HG03060 (cell line): ENCODE data around the gene CDYL.

ENCODE experiments used
- ATAC-seq: cut with Tn5 transposase; IDR thresholded peaks from one replicate; pipeline ENCODE4 v1.9.1; 2021; ENCODE audit warnings: low read depth, moderate number of reproducible peaks; ENCODE audit not compliant: unreplicated experiment

The CDYL gene

DNA sequence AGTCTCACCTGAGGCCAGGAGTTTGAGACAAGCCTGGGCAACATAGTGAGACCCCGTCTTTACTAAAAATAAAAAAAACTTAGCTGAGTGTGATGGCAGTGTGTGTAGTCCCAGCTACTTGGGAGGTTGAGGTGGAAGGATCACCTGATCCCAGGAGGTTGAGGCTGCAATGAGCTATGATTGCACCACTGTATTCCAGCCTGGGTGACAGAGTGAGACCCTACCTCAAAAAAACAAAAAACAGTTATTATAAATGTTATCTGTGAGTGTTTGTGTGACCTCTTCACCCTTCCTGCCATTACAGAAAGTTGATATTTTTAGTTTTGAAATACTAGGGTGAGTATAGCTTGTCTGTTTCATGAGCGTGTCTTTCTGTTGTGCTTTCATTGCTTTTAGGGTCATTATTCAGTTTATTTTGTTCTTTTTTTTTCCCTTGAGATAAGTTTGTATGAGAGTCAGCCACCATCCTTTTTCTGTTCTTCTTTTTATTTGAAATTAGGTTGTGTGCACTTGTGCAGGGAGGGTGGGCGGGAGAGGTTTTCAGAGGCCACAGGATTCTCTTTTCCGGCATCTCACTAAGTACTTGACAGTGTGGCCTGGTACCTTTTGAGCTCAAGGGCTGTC, 26.2 kb downstream of the CDYL start:
- peak; percentile 46 for ATAC-seq

DNA sequence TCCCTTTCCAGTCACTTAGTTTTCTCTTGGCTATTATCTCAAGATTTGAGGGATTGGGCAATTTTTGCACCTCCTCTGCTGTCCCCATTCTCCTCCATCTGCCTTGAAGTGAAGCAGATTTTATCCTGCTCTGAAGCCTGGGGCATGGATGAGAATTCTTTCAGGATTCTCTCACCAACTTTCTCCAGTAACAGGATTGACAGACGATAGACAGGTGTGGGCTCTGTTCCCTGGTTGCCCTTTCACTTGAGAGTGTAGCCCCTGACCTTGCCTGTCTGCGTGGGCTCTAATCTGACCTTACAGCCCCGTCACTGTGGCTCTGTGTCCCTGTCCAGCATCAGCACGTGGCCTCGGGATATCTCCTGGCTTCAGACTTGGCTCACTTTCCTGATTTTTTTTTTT, 27.1 kb downstream of the CDYL start:
- ATAC-seq = no peak

DNA sequence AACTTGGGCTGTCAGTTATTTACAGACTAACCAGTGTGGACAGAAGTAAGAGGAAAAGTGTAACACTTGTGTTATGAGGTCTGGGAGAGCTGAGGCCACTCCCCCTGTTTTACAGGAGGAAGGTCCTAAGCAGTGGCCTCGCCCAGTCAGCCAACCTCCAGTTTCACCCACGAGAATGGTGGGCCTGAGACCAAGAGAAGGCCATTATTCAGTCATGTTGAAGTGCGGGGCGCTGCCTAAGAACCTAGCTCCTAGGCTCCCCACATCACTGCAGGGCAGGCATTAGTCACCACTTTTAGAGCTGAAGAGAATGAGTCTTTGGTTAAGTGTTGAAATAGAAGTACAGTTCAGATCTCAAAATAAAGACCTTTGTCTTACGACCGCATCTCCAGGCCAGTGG, 27.9 kb downstream of the CDYL start:
- no peak for ATAC-seq

DNA sequence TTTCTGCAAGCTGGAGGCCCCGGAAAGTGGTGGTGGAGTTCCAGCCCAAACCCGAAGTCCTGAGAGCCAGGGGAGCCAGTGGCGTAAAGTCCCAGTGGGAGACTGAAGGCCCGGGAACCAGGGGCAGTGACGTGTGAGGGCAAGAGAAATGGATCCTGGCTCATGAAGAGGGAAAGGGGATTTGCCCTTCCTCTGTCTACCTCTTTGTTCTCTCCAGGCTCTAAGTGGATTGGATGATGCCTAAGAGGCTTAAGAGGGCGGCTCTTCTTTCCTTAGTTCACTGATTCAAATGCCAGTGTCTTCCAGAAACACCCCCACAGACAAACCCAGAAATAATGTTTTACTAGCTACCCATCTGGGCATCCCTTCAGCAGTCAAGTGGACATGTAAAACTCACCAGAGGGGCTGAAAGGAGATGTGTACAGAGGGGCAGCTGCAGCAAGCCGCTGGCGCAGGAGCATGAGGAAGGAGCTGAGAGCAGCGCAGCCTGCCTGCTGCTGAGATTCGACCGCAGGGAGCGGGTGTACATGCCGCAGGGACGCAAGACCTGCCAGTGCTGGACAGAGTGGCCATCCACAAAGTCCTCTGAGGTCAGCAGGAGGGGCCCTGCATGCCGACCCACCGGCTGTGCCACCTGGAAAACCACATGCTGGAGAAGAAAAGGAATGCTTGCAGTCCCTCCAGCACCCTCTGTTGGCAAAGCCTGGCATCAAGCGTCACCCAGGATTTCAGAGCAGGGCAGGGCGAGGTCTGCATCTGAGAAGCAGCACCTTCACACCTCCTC, 29.5 kb downstream of the CDYL start:
- no peak for ATAC-seq

DNA sequence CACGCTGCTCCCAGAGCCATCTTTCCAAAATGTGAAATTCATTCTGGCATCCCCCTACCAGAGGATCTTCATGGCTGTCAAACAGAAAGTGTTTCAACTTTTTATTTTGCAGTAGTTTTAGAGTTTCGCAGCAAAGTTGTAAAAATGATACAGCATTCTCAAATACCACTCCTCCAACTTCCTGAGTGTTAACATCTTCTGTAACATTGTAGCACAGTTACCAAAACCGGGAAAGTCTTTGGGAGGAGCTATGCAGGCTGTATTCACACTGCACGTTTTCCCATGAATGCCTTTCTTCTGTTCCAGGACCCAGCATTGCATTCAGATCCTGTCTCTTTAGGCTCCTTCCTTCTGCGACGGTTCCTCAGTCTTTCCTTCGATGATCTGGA, 30.1 kb downstream of the CDYL start:
- ATAC-seq = no peak

DNA sequence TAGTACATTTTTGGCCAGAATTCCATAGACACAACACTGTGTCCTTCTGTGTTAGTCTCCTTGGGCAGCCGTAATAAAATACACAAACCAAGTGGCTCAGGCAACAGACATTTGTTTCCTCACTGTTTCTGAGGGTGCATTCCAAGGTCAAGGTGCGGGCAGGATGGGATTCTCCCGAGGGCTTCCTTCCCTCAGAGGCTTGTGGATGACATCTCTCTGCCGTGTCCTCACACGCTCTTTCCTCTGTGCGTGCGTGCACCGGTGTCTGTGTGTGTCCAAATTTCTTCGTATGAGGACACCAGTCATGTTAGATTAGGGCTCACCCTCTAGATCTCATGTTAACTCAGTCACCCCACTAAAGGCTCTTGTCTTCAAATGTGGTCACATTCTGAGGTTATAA, 30.6 kb downstream of the CDYL start:
- no peak for ATAC-seq

DNA sequence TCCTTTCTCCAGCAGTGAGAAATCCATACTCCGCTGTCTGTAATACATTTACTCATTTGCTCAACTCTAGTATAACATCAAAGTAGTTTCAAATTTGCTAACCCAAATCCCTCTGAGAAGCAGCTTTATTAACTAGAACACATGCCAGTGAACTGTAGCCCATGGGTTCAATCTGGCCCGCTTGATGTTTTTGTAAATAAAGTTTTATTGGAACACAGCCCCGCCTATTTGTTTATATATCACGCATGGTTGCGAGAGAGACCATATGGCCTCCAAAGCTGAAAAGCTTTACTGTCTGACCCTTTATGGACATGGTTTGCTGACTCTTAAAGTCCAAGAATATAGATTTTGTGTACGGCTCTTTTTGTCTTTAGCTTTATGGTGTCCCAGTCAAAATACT, 32.2 kb downstream of the CDYL start:
- no peak for ATAC-seq

DNA sequence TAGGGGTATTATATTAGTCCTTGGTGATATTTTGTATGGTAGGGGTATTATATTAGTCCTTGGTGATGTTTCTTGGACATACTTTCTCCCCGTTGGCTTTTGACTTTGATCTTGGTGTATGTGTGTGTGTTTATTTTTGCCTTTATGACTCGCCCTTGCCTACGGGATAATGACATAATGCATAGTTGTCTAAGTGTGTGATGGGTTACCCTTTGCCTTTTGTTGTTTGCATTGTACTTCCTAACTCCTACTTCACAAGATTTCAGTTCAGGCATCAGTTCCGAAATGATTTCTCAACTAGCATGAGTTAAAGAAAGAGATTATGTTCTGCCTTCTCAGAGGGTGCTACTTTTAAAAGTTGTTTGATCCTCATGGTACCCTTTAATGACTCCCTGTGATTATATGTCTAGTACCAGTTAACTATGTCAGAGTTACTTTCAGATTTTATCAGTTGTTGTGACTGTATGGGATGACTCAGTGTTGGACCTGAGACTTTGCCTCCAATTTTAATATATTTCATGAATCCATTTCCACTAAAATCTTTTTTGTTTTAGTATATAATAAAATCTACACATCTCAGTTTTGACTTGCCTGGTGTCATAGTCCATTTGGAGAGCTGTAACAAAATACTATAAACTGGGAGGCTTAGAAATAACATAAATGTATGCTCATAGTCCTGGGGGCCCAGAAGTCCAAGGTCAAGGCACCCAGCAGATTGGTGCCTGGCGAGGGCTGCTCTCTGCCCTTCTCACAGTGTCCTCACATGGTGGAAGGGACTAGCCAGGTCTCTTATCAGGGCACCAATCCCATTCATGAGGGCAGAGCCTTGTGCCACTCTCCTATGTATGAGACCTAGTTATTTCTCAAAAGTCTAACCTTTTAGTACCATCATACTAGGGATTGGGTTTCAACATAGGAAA, 34.1 kb downstream of the CDYL start:
- no peak for ATAC-seq

DNA sequence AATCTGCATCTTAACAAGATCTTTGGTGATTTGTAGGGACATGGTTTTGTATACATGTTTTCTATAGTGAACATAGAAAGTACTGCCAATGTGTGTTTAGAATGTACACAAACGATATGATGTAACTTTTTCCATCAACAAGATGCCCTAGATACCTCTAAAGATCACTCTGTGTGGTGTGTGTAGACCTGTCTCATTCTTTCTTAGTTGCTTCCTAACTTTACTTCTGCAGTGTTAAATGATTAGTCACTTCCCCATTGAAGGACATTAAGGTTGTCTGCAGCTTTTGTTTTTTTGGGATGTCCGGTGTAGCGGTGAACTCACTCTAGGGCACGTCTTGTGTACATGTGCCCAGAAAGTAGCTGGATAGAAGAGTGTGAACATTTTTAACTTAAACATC, 35.9 kb downstream of the CDYL start:
- no peak for ATAC-seq

DNA sequence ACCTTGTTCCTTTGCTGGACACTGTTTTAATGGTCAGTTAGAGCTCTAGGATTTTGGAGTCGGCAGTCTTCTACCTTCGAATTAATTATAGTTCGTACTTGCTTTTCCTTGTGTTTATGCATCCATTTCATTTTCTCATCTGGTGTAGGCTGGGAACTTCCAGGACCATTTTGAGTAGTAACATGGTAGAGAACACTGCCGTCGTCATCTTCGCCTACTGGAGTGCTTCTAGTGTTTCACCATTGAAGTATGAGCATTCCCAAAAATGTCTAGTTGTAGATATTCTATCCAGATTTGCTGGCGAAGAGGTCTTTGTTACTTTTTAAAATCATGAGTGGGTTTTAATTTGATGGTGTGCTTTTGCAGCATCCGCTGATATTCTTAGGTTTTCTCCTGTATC, 36.9 kb downstream of the CDYL start:
- ATAC-seq = no peak

DNA sequence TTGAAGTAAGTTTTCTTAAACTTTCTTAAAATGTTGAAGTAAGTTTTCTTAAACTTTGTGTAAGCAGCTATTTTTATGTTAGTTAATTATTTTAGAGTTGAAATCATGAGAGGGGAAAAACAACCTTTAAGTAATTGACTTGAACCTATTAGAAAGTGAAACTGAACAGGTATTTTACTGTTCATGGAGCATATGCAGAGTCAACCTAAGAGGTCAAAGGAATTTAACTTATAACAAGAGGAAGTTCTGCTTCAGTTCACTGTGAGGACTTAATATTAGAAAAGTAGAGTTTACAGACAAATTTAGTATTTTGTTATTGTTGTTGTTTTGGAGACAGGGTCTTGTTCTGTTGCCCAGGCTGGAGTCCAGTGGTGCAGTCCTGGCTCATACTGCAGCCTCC, 38.0 kb downstream of the CDYL start:
- no peak for ATAC-seq

DNA sequence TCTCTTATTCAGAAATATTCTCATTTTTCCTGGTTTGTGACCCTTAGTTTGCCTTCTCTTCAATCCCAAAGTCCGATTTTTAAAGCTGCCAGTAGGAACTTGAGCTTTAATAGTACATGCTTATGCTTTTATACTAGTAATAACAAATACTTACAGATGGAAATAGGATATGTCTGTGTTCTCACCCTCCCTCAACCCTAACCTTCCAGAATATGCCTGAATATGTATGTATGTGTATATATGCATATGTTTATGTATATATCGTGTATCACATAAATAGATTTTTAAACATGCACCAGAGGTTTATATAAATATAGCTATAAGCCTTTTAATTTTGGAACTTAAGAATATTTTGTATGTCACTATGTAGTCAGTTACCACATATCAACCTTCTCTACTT, 38.8 kb downstream of the CDYL start:
- ATAC-seq = no peak

DNA sequence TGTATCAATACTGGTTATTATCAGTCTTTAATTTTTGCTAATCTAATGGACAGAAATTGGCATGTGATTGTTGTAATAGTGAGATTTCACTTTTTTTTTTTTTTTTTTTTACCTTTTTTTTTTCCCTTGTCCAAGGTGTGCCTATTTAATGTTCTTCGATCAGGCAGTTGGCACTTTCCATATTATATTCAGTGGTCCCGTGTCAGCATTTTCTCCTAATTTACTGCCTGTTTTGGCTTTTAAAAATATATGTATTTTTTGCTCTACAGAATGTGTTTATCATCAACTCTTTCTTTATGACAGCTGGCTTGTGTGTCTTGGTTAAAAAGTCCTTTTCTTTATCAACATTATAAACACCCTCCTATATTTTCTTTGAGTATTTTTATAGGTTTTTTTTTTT, 39.4 kb downstream of the CDYL start:
- no peak for ATAC-seq

DNA sequence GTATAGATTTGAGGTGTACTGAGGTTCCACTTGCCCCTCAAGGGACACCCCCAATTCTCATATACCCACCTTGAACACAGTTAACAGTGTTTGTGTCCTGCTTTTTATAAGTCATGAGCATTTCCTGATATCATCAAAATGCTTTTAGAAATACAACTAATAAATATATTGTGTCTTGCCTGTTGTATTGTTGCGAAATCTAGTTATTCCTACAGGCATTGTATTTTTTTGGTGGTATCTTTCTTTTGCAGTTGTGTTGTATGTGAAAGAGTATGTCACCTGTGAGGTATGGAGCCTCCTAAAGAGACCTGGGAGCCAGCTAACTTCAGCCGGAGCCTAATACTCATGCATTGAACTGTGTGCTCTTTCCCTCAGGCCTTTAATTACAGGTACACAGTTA, 40.7 kb downstream of the CDYL start:
- no peak for ATAC-seq

DNA sequence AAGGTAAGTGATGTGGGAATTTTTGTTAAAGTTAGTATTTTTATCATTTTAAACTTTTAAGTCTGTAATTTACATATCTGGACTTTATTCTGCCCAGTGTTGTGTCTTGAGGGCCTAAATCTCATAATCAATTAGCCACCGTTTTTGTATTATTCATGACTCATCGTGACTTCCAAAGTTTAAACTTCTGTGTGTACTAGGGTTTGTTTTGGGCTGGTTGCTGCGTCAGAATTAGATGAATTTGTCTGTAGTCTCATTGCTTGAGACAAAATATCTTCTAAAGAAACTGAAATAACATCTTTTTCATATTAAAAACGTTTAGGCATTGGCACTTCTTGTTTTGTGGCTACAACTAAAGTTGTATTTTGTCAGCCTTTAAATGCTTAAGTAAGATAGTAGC, 41.3 kb downstream of the CDYL start:
- ATAC-seq = no peak

DNA sequence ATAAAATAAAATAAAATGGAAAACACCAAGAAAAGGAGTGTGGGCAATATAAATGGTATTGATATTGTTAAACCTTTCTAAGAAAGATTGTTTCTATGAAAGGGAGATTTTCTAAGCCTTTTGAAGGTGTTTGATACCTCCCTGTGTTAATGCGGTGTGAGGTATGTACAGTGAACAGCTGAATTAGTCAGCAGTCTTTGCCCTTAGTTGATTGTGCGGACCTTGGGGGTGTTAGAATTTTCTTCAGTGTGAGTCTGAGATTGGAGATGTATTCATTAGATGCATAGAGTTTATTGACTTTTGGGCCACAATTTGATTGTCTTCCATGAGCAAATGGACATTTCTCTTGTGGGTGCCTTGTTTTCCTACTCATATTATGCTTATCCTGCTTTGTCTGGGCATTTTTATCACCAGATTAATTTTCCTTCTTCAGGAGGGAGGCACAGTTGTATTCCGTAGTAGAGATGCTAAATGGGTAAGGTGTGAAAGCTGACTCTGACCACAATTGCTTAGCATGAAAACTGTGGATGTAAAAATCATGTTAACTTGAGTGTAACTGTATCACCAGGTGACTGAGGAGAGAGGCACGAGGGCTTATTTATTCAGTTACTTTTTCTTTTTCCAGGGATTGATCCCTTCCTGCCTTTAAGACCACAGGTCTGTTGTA, 42.2 kb downstream of the CDYL start:
- ATAC-seq = no peak

DNA sequence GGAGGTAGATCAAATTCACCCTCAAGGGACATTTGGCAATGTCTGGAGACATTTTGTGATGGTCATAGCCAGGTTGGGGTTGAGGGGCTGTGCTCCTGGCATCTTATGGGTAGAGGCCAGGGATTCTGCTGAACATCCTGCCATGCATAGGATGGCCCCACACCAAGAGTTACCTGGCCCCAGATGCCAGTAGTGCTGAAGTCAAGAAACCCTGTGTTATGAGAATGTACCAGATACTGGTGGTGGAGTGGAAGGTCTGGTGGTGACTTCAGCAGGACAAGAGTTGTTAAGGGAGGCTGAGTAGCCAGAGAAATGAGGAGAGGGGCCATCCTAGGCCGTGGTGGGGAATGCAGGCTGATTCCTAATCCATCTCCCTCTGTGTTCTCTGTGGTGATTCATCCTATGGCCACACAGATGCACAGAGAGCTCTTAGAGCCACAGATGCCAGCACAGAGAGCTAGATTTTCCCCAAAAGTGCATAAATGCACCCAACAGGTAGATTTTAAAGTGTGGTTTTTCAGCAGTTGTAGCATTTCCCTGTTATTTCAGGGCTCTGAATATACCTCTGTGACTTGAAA, 43.6 kb downstream of the CDYL start:
- no peak for ATAC-seq

DNA sequence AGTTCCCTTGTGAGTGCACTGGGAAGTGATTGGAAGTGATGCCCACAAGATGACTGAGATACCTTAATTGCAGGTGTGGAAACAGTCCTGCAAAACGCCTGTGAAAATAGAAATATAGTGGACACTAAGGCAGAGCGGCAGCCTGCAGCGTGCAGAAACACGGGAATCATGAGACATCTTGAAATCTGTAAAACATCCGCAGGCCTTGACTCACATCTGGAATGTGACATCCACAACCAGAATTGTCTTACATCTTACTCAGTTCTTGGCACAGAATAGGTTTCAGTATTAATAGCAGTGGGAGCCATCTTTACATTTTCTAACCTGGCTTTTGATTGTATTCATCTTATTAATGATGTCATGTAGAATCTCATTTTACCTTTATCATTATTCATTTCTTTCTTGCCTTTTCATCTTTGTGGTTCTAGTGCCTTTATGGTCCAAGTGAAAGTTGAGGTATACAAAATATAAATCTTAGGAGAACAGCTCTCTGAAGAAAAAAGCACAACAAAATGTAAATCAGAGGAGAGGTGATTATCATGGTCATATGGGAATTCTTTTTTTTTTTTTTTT, 44.6 kb downstream of the CDYL start:
- no peak for ATAC-seq

DNA sequence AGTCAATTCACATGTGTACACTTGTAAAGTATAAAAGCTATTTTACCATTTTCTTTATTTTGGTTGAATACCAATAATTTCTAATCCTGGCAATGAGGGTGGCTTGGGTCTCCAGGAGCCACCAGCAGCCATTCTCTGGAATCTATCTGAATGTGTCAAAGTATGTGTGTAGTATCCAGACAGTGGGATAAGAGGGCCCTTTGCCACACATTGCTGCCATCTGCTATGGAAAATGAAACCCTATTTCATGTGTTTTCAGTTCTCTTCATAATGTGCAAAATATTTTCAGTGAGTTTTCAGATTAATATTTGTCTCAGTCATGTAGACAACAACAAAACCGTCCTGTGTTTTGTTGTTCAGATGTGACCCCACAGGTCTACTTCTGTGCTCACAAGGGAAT, 46.3 kb downstream of the CDYL start:
- ATAC-seq = no peak

DNA sequence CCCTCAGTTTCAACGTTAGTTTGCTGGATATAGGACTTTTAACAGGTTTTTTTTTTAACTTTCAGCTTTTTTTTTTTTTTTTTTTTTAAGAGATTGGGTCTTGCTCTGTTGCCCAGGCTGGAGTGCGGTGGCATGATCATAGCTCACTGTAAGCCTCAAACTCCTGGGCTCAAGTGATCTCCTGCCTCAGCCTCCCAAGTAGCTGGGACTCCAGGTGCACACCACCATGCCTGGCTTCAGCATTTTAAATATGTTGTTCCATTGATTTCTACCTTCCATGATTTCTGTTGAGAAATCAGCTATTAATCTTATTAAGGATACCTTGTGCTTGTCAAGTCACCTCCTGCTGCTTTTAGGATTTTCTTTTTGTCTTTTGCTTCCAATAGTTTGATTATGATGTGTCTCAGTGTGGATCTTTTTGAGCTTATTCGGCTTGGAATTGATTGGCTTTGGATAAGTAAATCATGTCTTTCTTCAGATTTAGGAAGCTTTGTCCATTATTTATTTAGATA, 52.0 kb downstream of the CDYL start:
- no peak for ATAC-seq
